SJSA1 (cell line): ENCODE measurements around the gene LINS1. TPM values are rescaled to one million over a fixed set of nuclear protein-coding genes. Genes with fewer than 3 reads are reported as not detected.
A peak's percentile ranks its signal among the peaks of the same experiment; 100 is the strongest.

Source experiments
- DNase-seq, 2 experiments: peaks; one replicate each; pipeline ENCODE4 v3.0.0-alpha.2; 2015 to 2020; ENCODE audit warnings: low spot score in 2 of 2, low read depth in 1 of 2
- H3K27ac ChIP-seq: fragments of 250-450 bp; sonication (Bioruptor Pico); 2 replicates; pipeline ENCODE4 v1.5.1; 2020; ENCODE audit warnings: mild to moderate bottlenecking, moderate library complexity
- H3K27me3 ChIP-seq: fragments of 250-450 bp; sonication (Bioruptor Pico); replicated peaks from 2 replicates; pipeline ENCODE4 v1.5.1; 2020; ENCODE audit warnings: mild to moderate bottlenecking, moderate library complexity
- H3K36me3 ChIP-seq: fragments of 250-450 bp; sonication (Bioruptor Pico); 2 replicates; pipeline ENCODE4 v1.5.1; 2020; ENCODE audit warnings: mild to moderate bottlenecking
- H3K4me1 ChIP-seq: fragments of 250-450 bp; sonication (Bioruptor Pico); replicated peaks from 2 replicates; pipeline ENCODE4 v1.6.1; 2021; ENCODE audit warnings: mild to moderate bottlenecking
- H3K4me3 ChIP-seq: fragments of 250-450 bp; sonication (Bioruptor Pico); 2 replicates; pipeline ENCODE4 v1.5.1; 2020; ENCODE audit warnings: mild to moderate bottlenecking
- H3K9me3 ChIP-seq: fragments of 250-450 bp; sonication (Bioruptor Pico); replicated peaks from 2 replicates; pipeline ENCODE4 v1.5.1; 2020; ENCODE audit warnings: mild to moderate bottlenecking
- total RNA-seq: library from RNA; depleted of rRNA; stranded (reverse); fragments of >200 nt; shearing (Covaris generic); gene quantifications from 2 replicates; pipeline ENCODE4 v1.2.3, GENCODE V29; 2014; rRNA removed

Gene LINS1, protein sequence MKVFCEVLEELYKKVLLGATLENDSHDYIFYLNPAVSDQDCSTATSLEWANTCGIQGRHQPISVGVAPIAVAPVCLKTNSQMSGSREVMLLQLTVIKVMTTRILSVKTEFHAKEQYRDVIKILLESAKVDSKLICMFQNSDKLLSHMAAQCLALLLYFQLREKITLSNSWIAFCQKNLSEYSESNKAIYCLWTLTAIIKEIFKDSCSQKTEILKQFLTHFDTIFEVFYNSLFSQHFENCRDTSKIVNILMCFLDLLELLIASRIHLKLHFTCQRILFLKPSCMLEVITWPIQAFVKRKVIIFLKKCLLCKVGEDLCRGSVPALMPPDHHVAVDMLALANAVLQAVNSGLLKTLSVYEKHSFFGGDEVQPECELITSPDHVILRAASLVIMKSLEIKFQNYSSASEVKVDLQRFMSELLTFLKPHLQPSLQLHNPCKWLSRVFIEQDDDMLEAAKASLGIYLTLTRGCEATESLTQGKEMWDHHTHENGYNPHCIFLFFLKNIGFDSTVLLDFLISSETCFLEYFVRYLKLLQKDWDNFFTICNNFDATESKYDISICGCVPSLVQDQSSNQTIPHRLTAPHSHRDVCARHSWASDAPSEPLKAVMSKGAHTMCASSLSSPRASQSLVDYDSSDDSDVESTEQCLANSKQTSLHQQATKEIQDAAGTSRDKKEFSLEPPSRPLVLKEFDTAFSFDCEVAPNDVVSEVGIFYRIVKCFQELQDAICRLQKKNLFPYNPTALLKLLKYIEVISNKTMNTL
- total RNA-seq: 19.3 and 24.2 TPM in 2 replicates

DNA sequence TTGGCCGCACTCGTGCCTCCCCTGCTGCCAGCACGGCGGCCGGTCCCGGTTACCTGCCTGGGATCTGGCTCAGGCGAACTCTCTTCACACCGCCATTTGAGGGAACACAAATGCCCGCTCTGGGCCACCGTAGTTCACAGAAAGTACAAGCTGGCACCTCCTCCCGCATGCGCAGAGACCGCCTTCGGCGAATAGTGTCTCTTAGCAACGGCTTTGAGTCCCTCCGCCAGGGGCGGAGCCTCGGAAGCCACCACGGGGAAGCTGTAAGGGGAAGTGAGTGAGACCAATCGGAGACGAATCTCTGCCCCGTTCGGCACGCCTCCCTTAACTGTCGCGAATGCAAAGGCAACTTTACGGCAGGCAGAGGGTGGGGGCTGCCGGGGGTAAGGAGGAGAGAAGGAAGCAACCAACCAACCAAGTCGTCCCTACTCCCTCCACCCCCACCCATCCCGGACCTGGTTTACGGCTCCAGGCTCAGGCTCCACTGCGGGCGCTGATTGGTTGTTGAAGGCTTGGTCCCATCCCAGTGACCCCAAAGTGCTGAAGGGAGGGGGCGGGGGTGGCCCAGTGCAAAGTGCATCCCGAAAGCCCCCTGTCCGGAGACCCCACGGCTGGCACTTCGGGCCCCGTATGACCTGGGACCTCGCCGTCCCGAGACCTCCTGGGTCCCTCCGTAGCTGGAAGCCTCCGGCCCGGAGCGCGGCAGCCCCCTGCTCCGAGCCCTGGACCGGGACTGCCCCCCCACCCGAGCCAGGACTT lies at the start of gene LINS1, which contains the start of gene ASB7:
LINS1 (minus strand) TSS at position 121 of the 759 bp plus-strand sequence. CDS start 21,342 bp downstream, outside the sequence.
ASB7 (plus strand) TSS at position 526 of the 759 bp plus-strand sequence. CDS start 9,628 bp downstream, outside the sequence.
- H3K27ac ChIP-seq: no peak within 1 kb of the TSS; the same call in 1 of the 2 replicates
- peak; percentile 99 to 100 for DNase-seq
- H3K4me3 ChIP-seq: peak within 1 kb of the TSS; percentile 78
- no peaks in the 10 kb centered on the region for H3K27me3 ChIP-seq
- peaks cover 10% of the 10 kb centered on the region for H3K36me3 ChIP-seq
- no peaks in the 10 kb centered on the region for H3K9me3 ChIP-seq
- H3K4me1 ChIP-seq: peaks cover 10% of the 10 kb centered on the region

DNA sequence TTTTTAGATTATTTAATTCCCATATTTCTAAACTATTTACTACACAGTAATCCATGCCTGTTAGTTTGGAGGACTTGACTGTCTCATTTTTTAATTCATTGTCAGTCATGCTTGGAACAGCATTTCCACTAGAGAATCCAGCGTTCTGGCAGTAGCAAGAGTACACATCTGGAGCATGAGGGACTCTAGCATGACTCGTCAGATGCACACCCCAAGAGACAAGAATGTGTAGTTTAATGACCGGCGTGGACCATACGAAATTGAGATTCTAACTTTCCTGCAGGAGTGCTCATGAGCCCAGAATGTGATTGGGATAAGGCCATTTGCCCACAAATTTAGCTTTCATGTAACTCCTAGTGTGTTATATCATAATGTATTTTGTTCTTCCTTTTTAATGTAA lies 49.3 kb upstream of the LINS1 start:
- no peak for DNase-seq

DNA sequence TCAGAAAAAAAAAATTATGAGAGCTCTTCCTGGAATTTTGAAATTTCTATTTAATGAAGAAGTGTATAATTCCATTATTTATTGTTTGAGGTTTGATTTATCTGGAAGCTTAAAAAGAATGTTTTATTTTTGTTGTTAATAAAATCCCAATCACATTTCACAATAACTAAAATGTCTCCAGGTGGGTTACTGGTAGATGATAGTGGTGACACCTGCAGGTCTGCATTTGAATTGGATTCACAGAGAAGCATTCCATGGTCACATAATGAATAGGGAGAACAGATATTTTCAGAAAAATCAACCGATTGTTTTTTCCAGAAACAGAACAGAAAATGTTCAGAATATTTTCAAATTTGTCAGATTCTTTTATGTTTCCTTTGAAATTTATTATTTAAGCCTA lies 48.7 kb upstream of the LINS1 start:
- H3K27me3 ChIP-seq: no peaks in the 10 kb centered on the region
- H3K4me3 ChIP-seq: no peak overlapping the region
- DNase-seq: no peak
- peaks cover 2% of the 10 kb centered on the region; the same call in 1 of the 2 replicates for H3K9me3 ChIP-seq
- no peaks in the 10 kb centered on the region for H3K4me1 ChIP-seq
- no peaks in the 10 kb centered on the region for H3K36me3 ChIP-seq
- H3K27ac ChIP-seq: no peak overlapping the region

More for the DNA sequence above, 49.3 kb upstream of the LINS1 start:
- Histone ChIP-seq H3K9me3 (peaks cover 2% of the 10 kb centered on the region; the same call in 1 of the 2 replicates), H3K4me1 (no peaks in the 10 kb centered on the region), H3K27ac (no peak overlapping the region), H3K27me3 (no peaks in the 10 kb centered on the region), H3K4me3 (no peak overlapping the region), H3K36me3 (no peaks in the 10 kb centered on the region)

DNA sequence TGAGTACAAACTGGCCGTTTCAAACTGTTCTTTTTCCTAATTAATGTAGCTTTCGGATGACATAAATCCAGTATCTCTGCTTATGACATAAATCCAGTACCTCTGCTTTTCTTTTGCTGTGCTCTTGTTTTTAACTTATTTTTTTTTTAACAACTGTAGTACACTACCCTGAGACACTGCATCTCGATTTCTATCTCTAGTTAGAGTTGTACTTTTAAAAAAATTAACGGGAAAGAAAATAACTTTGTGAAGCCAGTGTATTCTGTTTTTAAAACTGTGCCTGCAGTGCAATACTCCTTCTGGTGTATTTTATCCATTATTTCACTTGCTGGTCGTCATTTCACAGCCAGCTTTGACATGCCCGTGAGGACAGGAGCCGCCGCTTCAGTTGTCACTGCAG lies 47.0 kb upstream of the LINS1 start:
- H3K9me3 ChIP-seq: peaks cover 2% of the 10 kb centered on the region; the same call in 1 of the 2 replicates
- DNase-seq: no peak
- no peak overlapping the region for H3K27ac ChIP-seq
- H3K4me3 ChIP-seq: no peak overlapping the region
- no peaks in the 10 kb centered on the region for H3K36me3 ChIP-seq
- no peaks in the 10 kb centered on the region for H3K4me1 ChIP-seq
- H3K27me3 ChIP-seq: no peaks in the 10 kb centered on the region

DNA sequence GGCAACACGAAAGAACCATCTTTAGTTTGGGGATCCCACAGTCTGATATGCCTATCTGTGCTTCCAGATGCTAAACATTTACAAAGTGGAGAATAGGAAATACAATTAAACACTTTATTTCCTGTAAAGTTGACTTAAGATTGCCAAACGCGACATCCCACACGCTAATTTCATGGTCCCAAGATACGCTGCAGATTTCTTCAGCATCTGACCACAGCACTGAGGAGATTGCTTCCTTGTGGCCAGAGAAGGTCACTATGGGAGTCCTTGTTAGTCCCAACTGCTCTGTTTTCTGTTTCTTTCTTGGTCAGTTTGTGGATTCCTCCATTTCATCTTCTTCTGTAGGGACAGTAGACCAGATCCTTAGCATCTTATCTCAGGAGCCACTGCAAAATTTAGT lies 43.7 kb upstream of the LINS1 start:
- no peaks in the 10 kb centered on the region for H3K9me3 ChIP-seq
- no peak for DNase-seq
- no peaks in the 10 kb centered on the region for H3K27me3 ChIP-seq
- no peaks in the 10 kb centered on the region for H3K36me3 ChIP-seq
- no peaks in the 10 kb centered on the region for H3K4me1 ChIP-seq
- H3K27ac ChIP-seq: no peak overlapping the region
- H3K4me3 ChIP-seq: no peak overlapping the region

DNA sequence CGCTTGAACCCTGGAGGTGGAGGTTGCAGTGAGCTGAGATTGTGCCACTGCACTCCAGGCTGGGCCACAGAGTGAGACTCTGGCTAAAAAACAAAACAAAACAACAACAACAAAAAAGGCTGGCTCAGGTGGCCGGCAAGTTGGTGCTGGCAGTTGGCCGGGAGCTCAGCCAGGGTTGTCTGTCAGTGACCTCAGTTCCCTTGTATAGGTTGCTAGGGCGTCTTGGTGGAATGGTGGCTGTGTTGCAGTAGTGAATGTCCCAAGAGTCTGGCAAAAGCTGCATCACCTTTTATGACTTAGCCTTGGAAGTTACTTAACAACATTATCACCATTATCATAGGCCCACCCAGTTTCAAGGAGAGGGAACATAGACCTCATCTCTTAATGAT lies 41.0 kb upstream of the LINS1 start:
- Histone ChIP-seq H3K36me3 (no peaks in the 10 kb centered on the region), H3K27me3 (no peaks in the 10 kb centered on the region), H3K9me3 (no peaks in the 10 kb centered on the region), H3K4me1 (no peaks in the 10 kb centered on the region), H3K27ac (no peak overlapping the region), H3K4me3 (no peak overlapping the region)
- DNase-seq: no peak

DNA sequence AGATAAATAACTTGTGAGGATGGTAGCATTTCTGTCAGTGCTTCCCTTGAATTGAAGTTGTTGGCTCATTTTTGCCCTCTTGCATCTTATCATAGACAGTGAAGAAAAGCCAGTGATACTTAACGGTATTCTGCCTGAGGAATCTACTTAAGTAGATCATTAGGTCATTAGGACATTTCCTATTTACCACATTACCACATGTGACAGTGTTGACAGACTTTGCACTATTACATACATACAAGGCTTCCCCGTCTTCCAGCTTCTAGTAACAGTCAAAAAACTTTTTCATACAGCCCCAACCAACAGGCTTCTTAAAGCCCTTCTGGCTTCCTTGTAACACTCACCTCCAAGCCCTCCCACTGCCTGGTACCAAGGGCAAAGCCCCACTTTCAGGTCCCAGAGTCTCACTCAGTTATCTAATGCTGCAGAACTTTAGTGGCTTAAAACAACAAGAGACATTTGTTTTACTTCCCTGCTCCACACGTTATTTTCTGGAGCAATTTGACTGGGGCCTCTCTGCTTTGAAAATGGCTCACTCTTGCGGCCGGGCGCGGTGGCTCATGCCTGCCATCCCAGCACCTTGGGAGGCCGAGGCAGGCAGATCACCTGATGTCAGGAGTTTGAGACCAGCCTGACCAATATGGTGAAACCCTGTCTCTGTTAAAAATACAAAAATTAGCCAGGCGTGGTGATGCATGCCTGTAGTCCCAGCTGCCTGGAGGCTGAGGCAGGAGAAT lies 40.4 kb upstream of the LINS1 start:
- Histone ChIP-seq H3K27me3 (no peaks in the 10 kb centered on the region), H3K9me3 (no peaks in the 10 kb centered on the region), H3K36me3 (no peaks in the 10 kb centered on the region), H3K4me3 (no peak overlapping the region), H3K4me1 (no peaks in the 10 kb centered on the region), H3K27ac (no peak overlapping the region)
- no peak for DNase-seq

DNA sequence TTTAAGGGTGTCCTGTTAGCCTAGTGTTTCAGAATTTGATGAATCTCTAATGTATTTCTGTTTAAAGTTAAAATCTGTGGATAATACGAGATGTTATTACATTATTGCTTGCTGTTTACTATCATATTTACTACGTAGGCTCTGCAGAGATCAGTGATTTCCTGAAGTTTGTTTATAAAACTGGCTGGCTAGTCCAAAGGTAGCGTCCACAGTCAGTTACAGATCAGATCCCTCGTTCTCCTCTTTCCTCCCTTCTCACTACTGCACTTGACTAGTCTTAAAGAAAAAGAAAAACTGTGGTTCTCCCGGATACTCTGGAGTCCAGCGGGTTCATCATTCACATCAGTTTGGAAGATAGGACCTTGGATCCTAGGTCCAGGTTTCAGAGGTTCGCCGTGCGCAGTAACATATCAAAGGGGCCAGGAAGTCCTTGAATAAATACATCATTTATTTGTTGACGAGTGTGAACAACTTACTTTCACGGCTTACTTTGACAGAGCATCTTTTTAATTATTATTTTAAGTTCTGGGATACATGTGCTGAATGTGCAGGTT lies 36.3 kb upstream of the LINS1 start:
- Histone ChIP-seq H3K4me3 (no peak overlapping the region), H3K36me3 (no peaks in the 10 kb centered on the region; the same call in 1 of the 2 replicates), H3K9me3 (no peaks in the 10 kb centered on the region), H3K4me1 (no peaks in the 10 kb centered on the region), H3K27me3 (no peaks in the 10 kb centered on the region), H3K27ac (no peak overlapping the region)
- no peak for DNase-seq

DNA sequence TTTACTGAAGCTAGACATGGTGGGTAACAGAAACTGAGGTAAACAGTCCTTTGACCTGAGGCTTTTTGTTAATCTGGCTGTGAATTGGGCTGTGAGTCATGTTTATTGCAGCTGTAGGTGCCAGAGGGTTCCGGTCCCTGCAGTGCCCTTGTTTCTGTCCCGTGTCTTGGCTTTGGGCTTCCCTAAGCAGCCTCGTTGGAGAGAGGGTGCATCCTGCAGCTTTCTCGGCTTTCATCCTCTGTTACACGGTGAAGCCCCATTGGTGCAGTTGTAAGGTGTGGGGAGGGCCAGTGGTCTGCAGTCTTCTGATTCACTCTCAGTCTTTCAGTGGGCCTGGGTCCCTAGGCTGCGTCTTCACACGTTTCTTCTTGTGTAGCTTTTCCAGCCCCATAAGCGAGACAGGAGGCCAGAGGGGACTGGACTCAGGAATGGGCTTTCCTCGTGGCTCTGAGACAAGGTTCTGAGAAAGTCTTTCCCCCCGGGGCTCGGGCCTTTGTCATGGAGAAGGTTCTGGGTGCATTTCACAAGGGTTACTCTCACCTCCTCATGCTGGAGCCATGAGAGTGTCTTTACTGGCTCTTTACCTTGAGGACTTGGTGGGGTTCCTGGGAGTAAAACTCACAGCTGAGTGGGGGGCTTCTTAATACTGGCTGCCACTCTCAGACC lies 33.6 kb upstream of the LINS1 start:
- no peak overlapping the region for H3K27ac ChIP-seq
- H3K4me3 ChIP-seq: no peak overlapping the region
- H3K4me1 ChIP-seq: no peaks in the 10 kb centered on the region
- no peaks in the 10 kb centered on the region for H3K9me3 ChIP-seq
- H3K27me3 ChIP-seq: no peaks in the 10 kb centered on the region
- peaks cover 4% of the 10 kb centered on the region for H3K36me3 ChIP-seq
- DNase-seq: no peak

DNA sequence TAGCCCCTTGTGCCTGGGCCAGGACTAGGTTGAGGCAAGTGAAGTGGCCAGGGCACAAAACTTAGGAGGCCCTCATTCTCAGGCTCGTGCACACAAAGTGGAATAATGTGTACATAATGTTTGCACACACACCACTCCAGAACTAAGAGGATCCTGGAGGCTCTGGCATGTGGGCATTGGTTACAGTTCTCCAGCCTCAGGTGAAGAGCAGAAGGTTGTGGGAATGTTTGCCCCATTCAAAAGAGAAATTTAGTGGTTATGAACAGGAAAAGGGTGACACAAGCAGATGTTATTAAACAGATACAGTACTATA lies 31.7 kb upstream of the LINS1 start:
- H3K27me3 ChIP-seq: no peaks in the 10 kb centered on the region
- no peak overlapping the region for H3K27ac ChIP-seq
- H3K4me3 ChIP-seq: no peak overlapping the region
- H3K4me1 ChIP-seq: no peaks in the 10 kb centered on the region
- H3K9me3 ChIP-seq: no peaks in the 10 kb centered on the region
- peaks cover 22% of the 10 kb centered on the region for H3K36me3 ChIP-seq
- DNase-seq: no peak

DNA sequence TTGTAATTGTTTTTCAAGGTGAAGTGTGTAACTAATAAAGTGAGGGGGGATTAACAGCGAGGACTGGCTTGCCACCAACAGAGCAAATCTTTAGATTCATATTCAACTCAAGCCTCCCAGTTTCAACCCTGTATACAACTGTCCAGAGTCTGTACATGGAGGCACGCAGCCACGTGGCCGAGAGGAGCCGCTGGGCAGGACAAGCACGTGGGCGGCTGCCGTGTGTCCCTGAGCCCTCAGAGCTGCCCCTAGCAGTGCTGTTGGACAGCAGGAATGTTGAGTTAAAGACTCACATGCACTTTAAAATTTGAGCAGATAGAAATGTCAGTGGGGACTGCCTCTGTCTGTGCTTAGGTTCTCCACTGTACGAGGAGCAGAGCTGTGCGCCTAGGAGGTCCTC lies 29.8 kb upstream of the LINS1 start:
- no peak for DNase-seq
- no peak overlapping the region for H3K4me3 ChIP-seq
- H3K27ac ChIP-seq: no peak overlapping the region
- peaks cover 22% of the 10 kb centered on the region for H3K36me3 ChIP-seq
- no peaks in the 10 kb centered on the region for H3K27me3 ChIP-seq
- no peaks in the 10 kb centered on the region for H3K4me1 ChIP-seq
- no peaks in the 10 kb centered on the region for H3K9me3 ChIP-seq

DNA sequence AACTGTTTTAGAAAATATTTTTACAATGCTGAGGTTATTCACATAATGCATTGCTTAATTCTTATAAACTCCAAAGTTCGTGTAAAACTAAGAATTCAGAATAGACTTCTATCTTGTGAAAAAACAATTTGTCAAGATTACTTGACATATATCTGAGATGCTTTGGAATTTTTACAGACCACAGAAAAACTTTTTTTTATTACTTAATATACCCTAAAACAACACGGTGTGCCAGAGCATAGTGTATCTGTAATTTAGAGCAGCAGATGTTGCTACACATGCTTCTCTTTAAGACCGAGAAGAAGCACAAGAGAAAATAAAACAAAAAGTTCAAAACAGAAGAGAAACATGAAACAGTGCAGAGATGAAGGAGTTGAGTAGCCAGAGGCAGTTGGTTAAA lies 26.8 kb upstream of the LINS1 start:
- H3K4me3 ChIP-seq: no peak overlapping the region
- DNase-seq: no peak

More for the DNA sequence above, 26.8 kb upstream of the LINS1 start:
- Histone ChIP-seq H3K36me3 (peaks cover 22% of the 10 kb centered on the region), H3K9me3 (no peaks in the 10 kb centered on the region), H3K27me3 (no peaks in the 10 kb centered on the region), H3K27ac (no peak overlapping the region), H3K4me1 (no peaks in the 10 kb centered on the region)
